Measurements from ENCODE around the gene CWH43.
A peak's percentile ranks its signal among the peaks of the same experiment; 100 is the strongest.

Gene CWH43

GRCh38 chr4:49002931-49003330 lies 16.9 kb downstream of the CWH43 start:
- TF ChIP-seq CTCF (IDR thresholded peaks at IDR 0.05; ENCODE audit: borderline replicate concordance, control extremely low read depth, extremely low read depth, insufficient read depth, missing control alignments) = no peak
- in situ Hi-C loops (cut with MboI; ENCODE audit: low sequenced_read_pairs, unreplicated experiment) = no loop called here
- DNase-seq (ENCODE audit: low spot score) = no peak

- in situ Hi-C loops (cut with MboI; ENCODE audit: low sequenced_read_pairs, unreplicated experiment) = no loop called here
- DNase-seq (ENCODE audit: low spot score) = no peak
- TF ChIP-seq CTCF (IDR thresholded peaks at IDR 0.05; ENCODE audit: borderline replicate concordance, control extremely low read depth, extremely low read depth, insufficient read depth, missing control alignments) = no peak
Measured at GRCh38 chr4:49018718-49019295, 32.7 kb downstream of the CWH43 start.

GRCh38 chr4:49032440-49033161 lies 46.5 kb downstream of the CWH43 start:
- DNase-seq (ENCODE audit: low spot score) = no peak
- TF ChIP-seq CTCF (IDR thresholded peaks at IDR 0.05; ENCODE audit: borderline replicate concordance, control extremely low read depth, extremely low read depth, insufficient read depth, missing control alignments) = peak; percentile 11
- in situ Hi-C loops (cut with MboI; ENCODE audit: low sequenced_read_pairs, unreplicated experiment) = no loop called here

GRCh38 chr4:49036528-49036927 lies 50.5 kb downstream of the CWH43 start:
- TF ChIP-seq CTCF (IDR thresholded peaks at IDR 0.05; ENCODE audit: borderline replicate concordance, control extremely low read depth, extremely low read depth, insufficient read depth, missing control alignments) = no peak
- no peak for DNase-seq (ENCODE audit: low spot score)
- in situ Hi-C loops (cut with MboI; ENCODE audit: low sequenced_read_pairs, unreplicated experiment) = no loop called here

GRCh38 chr4:49044270-49044669 lies 58.2 kb downstream of the CWH43 start:
- in situ Hi-C loops (cut with MboI; ENCODE audit: low sequenced_read_pairs, unreplicated experiment) = no loop called here
- DNase-seq (ENCODE audit: low spot score) = no peak
- no peak for TF ChIP-seq CTCF (IDR thresholded peaks at IDR 0.05; ENCODE audit: borderline replicate concordance, control extremely low read depth, extremely low read depth, insufficient read depth, missing control alignments)

- in situ Hi-C loops (cut with MboI; ENCODE audit: low sequenced_read_pairs, unreplicated experiment) = no loop called here
- no peak for TF ChIP-seq CTCF (IDR thresholded peaks at IDR 0.05; ENCODE audit: borderline replicate concordance, control extremely low read depth, extremely low read depth, insufficient read depth, missing control alignments)
- no peak for DNase-seq (ENCODE audit: low spot score)
Measured at GRCh38 chr4:49058306-49058705, 72.2 kb downstream of the CWH43 start.

All from GM13976 (cell line).